Astrocyte of the spinal cord (primary cell): ENCODE measurements around the gene KANSL1.

ENCODE experiments used
- DNase-seq: peaks from one replicate; pipeline ENCODE4 v3.0.0; 2011; ENCODE audit warnings: low read depth, low spot score
- H3K4me3 ChIP-seq: 2 replicates; pipeline ENCODE4 v1.5.1; 2011; ENCODE audit warnings: low read depth, mild to moderate bottlenecking, low read length, moderate library complexity
- CTCF ChIP-seq: IDR thresholded peaks from 2 replicates; pipeline ENCODE4 v1.5.1; 2012; ENCODE audit warnings: low read depth, mild to moderate bottlenecking, low read length, inconsistent platforms
- in situ Hi-C: cut with HindIII; loops from 2 replicates; pipeline ENCODE4 v1.10.0; 2017; ENCODE audit warnings: low sequenced_read_pairs

KANSL1 gene

GRCh38 chr17:46035112-46035818 lies 158.0 kb downstream of the KANSL1 start:
- in situ Hi-C loops: no loop called here
- H3K4me3 ChIP-seq: no peak overlapping the region
- no peak for TF ChIP-seq CTCF
- peak; percentile 29 for DNase-seq

GRCh38 chr17:46033392-46033791 lies 159.8 kb downstream of the KANSL1 start:
- DNase-seq: no peak
- no peak overlapping the region for H3K4me3 ChIP-seq
- in situ Hi-C loops: no loop called here
- no peak for TF ChIP-seq CTCF

GRCh38 chr17:46032909-46033308 lies 160.3 kb downstream of the KANSL1 start:
- DNase-seq: no peak
- no peak overlapping the region for H3K4me3 ChIP-seq
- in situ Hi-C loops: no loop called here
- no peak for TF ChIP-seq CTCF

GRCh38 chr17:46031920-46032319 lies 161.3 kb downstream of the KANSL1 start:
- TF ChIP-seq CTCF: no peak
- in situ Hi-C loops: no loop called here
- no peak overlapping the region for H3K4me3 ChIP-seq
- DNase-seq: no peak

GRCh38 chr17:46031440-46031839 lies 161.8 kb downstream of the KANSL1 start:
- no peak overlapping the region for H3K4me3 ChIP-seq
- no peak for DNase-seq
- in situ Hi-C loops: no loop called here
- TF ChIP-seq CTCF: no peak

- in situ Hi-C loops: no loop called here
- DNase-seq: no peak
- no peak for TF ChIP-seq CTCF
- H3K4me3 ChIP-seq: no peak overlapping the region
Observed at GRCh38 chr17:46030752-46031151, 162.5 kb downstream of the KANSL1 start.
